HG02678 (cell line): Measurements from ENCODE around the gene RYR2.
"Not testable (repeated sequence)": the region's sequence is repeated elsewhere in the genome, so short reads cannot be mapped to it uniquely, and the experiment has no call there.

Source experiments
- ATAC-seq: cut with Tn5 transposase; IDR thresholded peaks from one replicate; pipeline ENCODE4 v1.9.1; 2021; ENCODE audit warnings: mild to moderate bottlenecking, moderate library complexity; ENCODE audit not compliant: unreplicated experiment

The RYR2 gene

GRCh38 chr1:237071641-237072420, 29.8 kb downstream of the RYR2 start:
- ATAC-seq: no peak

GRCh38 chr1:237074371-237075117, 32.6 kb downstream of the RYR2 start:
- ATAC-seq: no peak

GRCh38 chr1:237084341-237085077, 42.5 kb downstream of the RYR2 start:
- ATAC-seq: no peak

- no peak for ATAC-seq
Observed at GRCh38 chr1:237091691-237092090, 49.7 kb downstream of the RYR2 start.

DNA sequence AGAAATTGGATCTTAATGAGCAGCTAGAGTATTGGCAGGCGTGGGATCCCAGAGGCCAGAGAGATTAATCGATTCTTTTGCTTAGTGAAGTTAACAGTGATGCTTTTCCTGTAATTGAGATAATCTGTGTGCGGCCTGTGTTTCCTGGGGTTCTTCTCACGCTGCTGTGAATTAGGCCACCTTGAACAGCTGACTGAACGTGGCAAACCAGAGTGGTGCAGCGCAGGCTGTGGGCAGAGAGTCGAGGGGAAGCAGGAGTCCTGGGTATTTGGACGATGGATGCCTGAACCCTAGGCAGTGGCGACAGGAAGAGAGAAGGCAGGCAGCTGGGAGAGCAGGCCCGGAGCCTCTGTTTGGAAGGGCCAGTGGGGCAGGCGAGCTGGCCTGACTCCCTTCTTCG, 51.7 kb downstream of the RYR2 start:
- no peak for ATAC-seq

DNA sequence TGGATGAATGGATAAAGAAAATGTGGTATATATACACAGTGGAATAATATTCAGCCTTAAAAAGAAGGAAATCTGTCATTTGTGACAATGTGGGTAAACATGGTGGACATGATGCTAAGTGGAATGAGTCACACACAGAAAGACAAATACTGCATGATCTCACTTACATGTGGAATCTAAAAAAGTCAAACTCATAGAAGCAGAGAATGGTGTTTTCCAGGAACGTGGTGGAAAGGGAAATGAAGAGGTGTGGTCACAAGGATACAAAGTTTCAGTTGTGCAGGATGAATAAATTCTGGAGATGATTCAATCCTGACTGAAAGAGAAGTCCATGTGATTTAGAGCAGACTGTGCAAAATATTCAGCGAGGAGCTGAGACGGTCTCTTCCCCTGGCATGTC, 56.6 kb downstream of the RYR2 start:
- ATAC-seq: no peak

- ATAC-seq: no peak
Observed at GRCh38 chr1:237103021-237103420, 61.0 kb downstream of the RYR2 start.

GRCh38 chr1:237104096-237104495, 62.1 kb downstream of the RYR2 start:
- ATAC-seq: no peak

DNA sequence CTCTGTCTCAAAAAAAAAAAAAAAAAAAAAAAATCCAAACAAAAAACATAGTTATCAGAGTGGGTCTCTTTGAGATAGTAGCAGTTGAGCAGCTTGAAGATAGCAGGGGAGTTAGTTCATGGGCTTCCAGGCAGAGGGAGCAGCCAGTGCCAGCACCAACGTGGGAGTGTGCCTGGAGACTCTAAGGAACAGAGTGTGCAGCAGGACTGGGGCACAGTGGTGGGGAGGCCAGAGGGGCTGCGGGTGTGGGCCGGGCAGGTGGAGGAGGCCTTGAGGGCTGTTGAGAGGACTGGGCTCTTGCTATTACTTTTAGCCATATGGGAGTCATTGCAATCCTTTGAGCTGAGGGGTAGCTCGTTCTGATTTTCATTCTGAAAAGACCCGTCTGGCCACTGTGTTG, 63.8 kb downstream of the RYR2 start:
- ATAC-seq: no peak

DNA sequence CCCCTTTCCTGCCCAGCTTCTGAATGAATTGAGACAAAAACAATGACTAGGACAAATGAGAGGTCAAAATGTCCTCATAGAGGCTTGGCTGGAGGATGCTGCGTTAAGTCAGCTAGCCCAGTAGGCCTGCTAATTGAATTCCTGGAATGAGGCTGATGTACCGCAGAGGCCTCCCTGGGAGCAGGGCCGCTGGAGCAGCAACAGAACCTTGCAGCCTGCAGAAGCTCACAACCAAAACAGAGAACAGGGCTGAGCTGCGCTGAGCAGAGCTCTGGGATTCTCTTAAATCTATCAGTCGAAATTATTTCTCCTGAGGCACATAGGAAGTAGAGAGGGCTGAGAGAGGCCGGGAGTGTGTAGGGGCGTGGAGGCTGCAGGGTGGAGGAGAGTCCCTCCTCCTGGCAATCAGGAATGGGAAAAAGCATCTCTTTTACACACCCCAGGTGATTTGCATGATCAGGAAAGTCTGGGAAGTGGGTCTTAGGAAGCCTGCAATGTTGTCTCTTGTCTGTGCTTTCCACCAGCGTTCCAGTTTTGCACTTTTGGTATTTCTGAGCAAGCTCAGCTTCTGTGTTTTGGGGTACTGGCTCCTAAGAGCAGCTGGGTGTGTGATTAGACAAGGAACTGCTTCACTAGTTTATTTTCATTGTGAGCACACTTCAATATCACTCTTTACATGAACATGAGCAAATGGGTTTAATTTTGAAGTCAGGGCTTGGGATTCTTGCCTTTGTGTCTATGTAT, 66.5 kb downstream of the RYR2 start:
- ATAC-seq: no peak

DNA sequence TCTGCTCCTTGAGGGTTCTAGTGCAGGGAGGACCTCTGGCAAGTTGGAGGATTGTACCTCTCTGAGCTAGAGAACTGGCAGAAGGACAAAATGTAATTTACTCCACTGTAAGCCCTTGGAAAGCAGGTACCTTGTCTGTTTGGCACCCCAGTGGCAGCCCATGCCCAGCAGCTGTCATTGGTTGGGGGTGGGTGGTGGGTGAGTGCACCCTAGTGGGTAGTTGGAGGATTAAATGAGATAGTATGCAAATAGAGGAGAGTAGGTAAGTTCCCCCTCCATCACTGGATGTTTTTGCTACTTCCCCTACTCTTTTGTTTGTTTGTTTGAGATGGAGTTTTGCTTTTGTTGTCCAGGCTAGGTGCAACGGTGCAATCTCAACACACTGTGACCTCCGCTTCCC, 69.8 kb downstream of the RYR2 start:
- ATAC-seq: no peak

DNA sequence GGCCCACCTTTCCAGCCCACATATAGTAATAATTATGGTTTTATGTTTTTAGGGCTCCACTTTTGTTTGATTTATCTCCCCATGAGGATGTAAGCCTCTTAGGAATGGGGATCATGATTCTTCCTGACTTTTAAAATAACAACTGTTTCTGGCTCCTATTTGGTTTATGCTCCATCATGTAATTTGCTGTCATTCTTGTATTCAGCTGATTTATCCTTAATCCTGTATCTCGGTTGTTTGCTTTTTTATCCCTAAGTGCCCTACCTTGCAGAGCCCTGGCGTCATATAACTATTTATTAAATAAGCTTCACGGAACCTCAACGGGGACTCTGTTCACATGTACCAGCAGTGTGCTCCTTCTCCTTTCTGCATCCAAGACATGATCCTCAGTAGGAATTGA, 70.7 kb downstream of the RYR2 start:
- ATAC-seq: no peak

GRCh38 chr1:237115035-237115434, 73.1 kb downstream of the RYR2 start:
- ATAC-seq: no peak

DNA sequence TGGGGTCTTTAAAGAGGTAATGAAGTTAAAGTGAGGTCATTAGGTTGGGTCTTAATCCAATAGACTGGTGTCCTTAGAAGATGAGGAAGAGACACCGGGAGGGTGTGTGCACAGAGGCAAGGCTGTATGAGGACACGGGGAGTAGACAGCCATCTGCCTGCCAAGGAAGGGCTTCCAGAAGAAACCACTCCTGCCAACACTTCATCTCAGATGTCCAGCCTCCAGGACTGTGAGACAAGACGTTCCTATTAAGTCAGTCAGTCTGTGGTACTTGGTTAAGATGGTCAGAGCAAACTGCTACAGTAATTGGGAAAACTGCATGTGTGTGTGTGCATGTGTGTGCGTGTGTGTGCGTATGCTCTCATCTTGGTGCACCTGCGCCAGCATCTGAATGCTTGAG, 77.1 kb downstream of the RYR2 start:
- no peak for ATAC-seq

DNA sequence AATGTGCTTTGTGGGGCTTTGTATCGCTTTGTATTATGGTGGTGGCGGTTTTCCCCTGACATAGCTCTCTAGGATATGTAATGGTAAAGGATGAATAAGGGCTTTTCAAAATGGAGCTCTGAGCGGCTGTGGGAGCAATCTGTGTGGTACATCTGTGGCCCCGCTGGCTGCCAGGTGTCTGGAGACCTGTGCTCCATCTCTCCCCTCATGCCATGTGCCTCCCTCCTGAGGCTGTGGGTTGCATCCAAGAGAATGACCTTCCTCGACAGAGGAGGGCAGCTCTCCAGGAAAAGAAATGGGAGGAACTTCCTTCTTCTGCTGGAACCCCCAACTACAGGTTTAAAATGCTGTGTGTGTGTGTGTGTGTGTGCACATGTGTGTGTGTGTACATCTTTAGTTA, 78.7 kb downstream of the RYR2 start:
- ATAC-seq: no peak

GRCh38 chr1:237124856-237125462, 83.0 kb downstream of the RYR2 start:
- no peak for ATAC-seq

- no peak for ATAC-seq
Observed at GRCh38 chr1:237126180-237126579, 84.2 kb downstream of the RYR2 start.

- ATAC-seq: not testable (repeated sequence)
Observed at GRCh38 chr1:237127301-237127700, 85.3 kb downstream of the RYR2 start.

- ATAC-seq: no peak
Observed at GRCh38 chr1:237133921-237134320, 91.9 kb downstream of the RYR2 start.

DNA sequence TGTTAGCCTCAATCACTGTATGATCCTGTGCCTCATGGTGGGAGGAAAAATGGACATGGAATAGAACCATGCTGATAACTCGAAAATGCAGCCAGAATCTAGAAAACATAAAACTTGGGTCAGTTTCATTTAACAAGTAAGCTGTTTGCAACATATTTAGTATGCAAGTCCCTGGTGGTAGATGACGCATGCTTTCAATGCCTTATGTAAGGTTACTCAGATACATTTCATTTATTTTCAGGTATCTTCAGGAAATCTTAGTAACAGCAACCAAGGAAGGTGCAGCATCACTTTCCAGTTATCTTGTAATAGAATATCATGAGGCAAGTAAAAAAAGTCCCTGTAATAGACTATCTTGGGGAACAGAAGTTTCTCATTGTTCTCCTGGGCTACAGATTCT, 92.9 kb downstream of the RYR2 start:
- ATAC-seq: no peak

GRCh38 chr1:237138551-237138950, 96.6 kb downstream of the RYR2 start:
- ATAC-seq: no peak
